Activated T-helper 1 cell treated with anti-CD3 and anti-CD28 coated beads, Interleukin-12 subunit alpha, Interleukin-12 subunit beta, Interleukin-2, Interleukin-4 antibody, amounts not matched to agents 30 ng/mL and 10 ng/mL and 1 ng/mL, durations not matched to agents 14 hours and 24 hours and 36 hours (primary cell): ENCODE data around the gene OR6S1. TPM values are rescaled to one million over a fixed set of nuclear protein-coding genes. Genes with fewer than 3 reads are reported as not detected.
"Not testable (repeated sequence)": the region's sequence is repeated elsewhere in the genome, so short reads cannot be mapped to it uniquely, and the experiment has no call there.

Experiments
- DNase-seq: peaks from one replicate; pipeline ENCODE4 v3.0.0; 2021; ENCODE audit warnings: low spot score
- H3K27ac Mint-ChIP-seq: one replicate; pipeline ENCODE4 v1.8.0; 2021; ENCODE audit warnings: mild to moderate bottlenecking, mixed read lengths
- H3K27me3 Mint-ChIP-seq: one replicate; pipeline ENCODE4 v1.8.0; 2022; ENCODE audit warnings: mild to moderate bottlenecking, moderate library complexity, mixed read lengths; ENCODE audit not compliant: insufficient read depth
- H3K36me3 Mint-ChIP-seq: one replicate; pipeline ENCODE4 v1.8.0; 2021; ENCODE audit warnings: low read depth, mixed read lengths
- H3K4me1 Mint-ChIP-seq: one replicate; pipeline ENCODE4 v1.8.0; 2021; ENCODE audit warnings: low read depth, mixed read lengths
- H3K4me3 Mint-ChIP-seq: one replicate; pipeline ENCODE4 v1.8.0; 2021; ENCODE audit warnings: mild to moderate bottlenecking, moderate library complexity, mixed read lengths
- H3K9me3 Mint-ChIP-seq: one replicate; pipeline ENCODE4 v1.8.0; 2021; ENCODE audit warnings: mixed read lengths
- intact Hi-C: fragments of 100-400 bp; cut with micrococcal nuclease; formaldehyde crosslinking; loops from one replicate; pipeline ENCODE4 v1.15.1; 2024
- total RNA-seq: library from RNA; stranded (reverse); gene quantifications from 2 replicates; pipeline ENCODE4 v1.2.3, GENCODE V29; 2022

Gene OR6S1
- total RNA-seq, 1 donor from 2014 or later: not detected

GRCh38 chr14:20681348-20682126, 40.0 kb upstream of the OR6S1 start:
- H3K27ac Mint-ChIP-seq: no peak overlapping the region
- intact Hi-C loops: loop anchor here (1.0 to 5.0 kb wide), 9 partner anchors 13 to 587 kb away; partner anchors contain the start of genes APEX1, CCNB1IP1, HNRNPC and OSGEP
- no peaks in the 10 kb centered on the region for H3K9me3 Mint-ChIP-seq
- no peak overlapping the region for H3K4me3 Mint-ChIP-seq
- H3K4me1 Mint-ChIP-seq: peaks cover 10% of the 10 kb centered on the region
- H3K27me3 Mint-ChIP-seq: no peaks in the 10 kb centered on the region
- no peaks in the 10 kb centered on the region for H3K36me3 Mint-ChIP-seq
- DNase-seq: peak; percentile 79

GRCh38 chr14:20680843-20681347, 39.4 kb upstream of the OR6S1 start:
- no peak overlapping the region for H3K4me3 Mint-ChIP-seq
- no peak for DNase-seq
- intact Hi-C loops: loop anchor here (1.0 to 5.0 kb wide), 6 partner anchors 13 to 588 kb away; partner anchors contain the start of genes APEX1, HNRNPC, OSGEP and TEP1
- no peak overlapping the region for H3K27ac Mint-ChIP-seq
- peaks cover 10% of the 10 kb centered on the region for H3K4me1 Mint-ChIP-seq
- H3K36me3 Mint-ChIP-seq: no peaks in the 10 kb centered on the region
- peaks cover 2% of the 10 kb centered on the region for H3K27me3 Mint-ChIP-seq
- H3K9me3 Mint-ChIP-seq: no peaks in the 10 kb centered on the region

GRCh38 chr14:20680363-20680762, 38.9 kb upstream of the OR6S1 start:
- H3K36me3 Mint-ChIP-seq: no peaks in the 10 kb centered on the region
- no peak overlapping the region for H3K4me3 Mint-ChIP-seq
- H3K9me3 Mint-ChIP-seq: no peaks in the 10 kb centered on the region
- no peak overlapping the region for H3K27ac Mint-ChIP-seq
- no peak for DNase-seq
- H3K27me3 Mint-ChIP-seq: peaks cover 2% of the 10 kb centered on the region
- intact Hi-C loops: loop anchor here (2.0 to 5.0 kb wide), 3 partner anchors 226 to 588 kb away; partner anchors contain the start of genes APEX1, HNRNPC, OSGEP and TMEM253
- peaks cover 14% of the 10 kb centered on the region for H3K4me1 Mint-ChIP-seq

- Mint-ChIP-seq H3K27ac (no peak overlapping the region), H3K27me3 (peaks cover 2% of the 10 kb centered on the region), H3K4me3 (no peak overlapping the region), H3K4me1 (peaks cover 10% of the 10 kb centered on the region), H3K9me3 (no peaks in the 10 kb centered on the region), H3K36me3 (no peaks in the 10 kb centered on the region)
- no peak for DNase-seq
- intact Hi-C loops: loop anchor here (2.0 to 5.0 kb wide), 3 partner anchors 225 to 589 kb away; partner anchors contain the start of genes APEX1, HNRNPC, OSGEP and TMEM253
Observed at GRCh38 chr14:20679907-20680306, 38.4 kb upstream of the OR6S1 start.

DNA sequence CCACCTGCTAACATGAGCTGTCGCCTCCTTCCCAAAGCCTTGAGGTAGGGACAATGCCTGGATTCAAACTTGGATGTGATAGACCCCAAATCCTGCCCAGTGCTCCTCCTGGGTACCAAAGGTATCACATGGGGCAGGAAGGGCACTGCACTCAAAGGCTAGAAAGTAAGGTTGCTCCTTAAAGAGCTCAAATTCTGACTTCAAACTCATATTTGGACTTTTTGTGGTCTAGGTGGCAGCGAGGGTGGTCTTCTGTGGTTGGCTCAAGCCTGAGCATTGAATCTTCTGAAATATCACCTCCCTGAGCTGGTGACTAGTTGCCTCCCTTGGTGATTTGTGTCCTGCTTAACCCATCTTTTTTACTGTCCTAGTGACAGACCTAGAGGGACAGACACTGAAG, 34.6 kb upstream of the OR6S1 start:
- Mint-ChIP-seq H3K27me3 (peaks cover 2% of the 10 kb centered on the region), H3K27ac (no peak overlapping the region), H3K36me3 (no peaks in the 10 kb centered on the region), H3K4me1 (peaks cover 9% of the 10 kb centered on the region), H3K9me3 (no peaks in the 10 kb centered on the region), H3K4me3 (no peak overlapping the region)
- no peak for DNase-seq
- intact Hi-C loops: no loop called here

DNA sequence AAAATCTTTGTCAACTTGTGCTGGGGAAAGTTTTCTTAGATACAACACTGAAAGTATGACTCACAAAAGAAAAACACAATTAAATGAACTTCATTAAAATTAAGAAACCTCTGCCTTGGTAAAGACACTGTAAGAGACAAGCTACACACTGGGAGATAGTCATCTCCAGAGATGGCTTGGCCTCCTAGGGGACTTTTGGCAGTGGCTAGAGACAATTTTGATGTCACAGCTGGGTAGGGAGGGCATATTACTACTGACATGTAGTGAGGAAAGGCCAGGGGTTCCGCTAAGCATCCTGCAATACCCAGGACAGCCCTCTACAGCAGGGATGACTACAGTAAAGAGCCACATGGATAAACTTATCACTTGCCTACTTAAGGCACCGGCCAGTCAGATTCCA, 34.2 kb upstream of the OR6S1 start:
- Mint-ChIP-seq H3K4me1 (peaks cover 9% of the 10 kb centered on the region), H3K4me3 (no peak overlapping the region), H3K27me3 (peaks cover 2% of the 10 kb centered on the region), H3K9me3 (no peaks in the 10 kb centered on the region), H3K27ac (no peak overlapping the region), H3K36me3 (no peaks in the 10 kb centered on the region)
- intact Hi-C loops: no loop called here
- no peak for DNase-seq

DNA sequence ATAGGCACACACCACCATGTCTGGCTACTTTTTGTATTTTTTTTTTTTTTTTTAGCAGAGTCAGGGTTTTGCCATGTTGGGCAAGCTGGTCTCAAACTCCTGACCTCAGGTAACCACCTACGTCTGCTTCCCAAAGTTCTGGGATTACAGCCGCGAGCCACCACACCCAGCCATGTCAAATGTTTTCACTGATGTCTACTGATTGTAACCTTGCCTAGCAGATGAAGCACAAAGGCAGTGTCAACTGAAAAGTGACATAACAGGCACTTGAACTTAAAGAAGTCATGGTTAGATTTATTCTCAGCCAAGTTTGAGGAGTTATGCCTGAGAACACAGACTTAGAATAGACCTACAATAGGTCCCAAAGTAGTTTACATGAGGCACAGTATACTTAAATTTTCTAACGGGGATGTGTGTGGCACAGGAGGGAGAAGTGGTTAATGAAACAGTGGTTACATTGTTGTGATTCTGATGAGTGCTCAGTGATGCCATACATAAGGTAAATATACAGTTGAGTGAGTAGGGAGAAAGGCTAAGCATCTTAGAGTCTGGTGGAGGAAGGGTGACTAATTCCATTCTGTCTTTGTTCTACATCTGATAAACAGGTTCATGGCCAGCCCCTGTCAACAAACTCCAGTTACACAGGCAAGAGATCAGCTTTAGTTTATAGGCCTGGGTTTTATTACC, 30.2 kb upstream of the OR6S1 start:
- H3K27ac Mint-ChIP-seq: no peak overlapping the region
- intact Hi-C loops: no loop called here
- peaks cover 5% of the 10 kb centered on the region for H3K9me3 Mint-ChIP-seq
- DNase-seq: no peak
- H3K4me1 Mint-ChIP-seq: peaks cover 27% of the 10 kb centered on the region
- H3K4me3 Mint-ChIP-seq: no peak overlapping the region
- peaks cover 2% of the 10 kb centered on the region for H3K27me3 Mint-ChIP-seq
- H3K36me3 Mint-ChIP-seq: peaks cover 4% of the 10 kb centered on the region

DNA sequence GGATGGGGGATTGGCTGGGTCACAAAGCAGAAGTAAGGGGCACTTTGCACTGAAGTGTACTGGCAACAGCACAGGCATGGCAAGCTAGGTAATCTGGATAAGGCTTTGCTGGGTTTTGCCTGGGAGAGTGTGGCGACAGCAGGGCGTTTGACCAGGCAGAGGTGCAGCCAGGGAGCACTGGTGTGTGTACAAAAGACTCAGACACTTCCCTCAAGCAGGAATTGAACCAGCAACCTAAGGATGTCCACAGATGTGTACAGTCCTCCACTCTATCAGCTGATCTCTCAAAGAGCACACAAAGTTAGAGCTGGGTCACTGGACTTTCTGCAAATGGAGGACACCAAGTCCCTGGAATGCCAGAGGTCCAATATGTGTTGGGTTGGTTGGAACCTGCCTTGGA, 27.5 kb upstream of the OR6S1 start:
- no peak overlapping the region for H3K4me3 Mint-ChIP-seq
- H3K36me3 Mint-ChIP-seq: peaks cover 4% of the 10 kb centered on the region
- peaks cover 5% of the 10 kb centered on the region for H3K9me3 Mint-ChIP-seq
- intact Hi-C loops: loop anchor here (1.0 kb wide), 1 partner anchor 12 kb away; no protein-coding TSS in a partner anchor
- no peak for DNase-seq
- peaks cover 22% of the 10 kb centered on the region for H3K4me1 Mint-ChIP-seq
- no peaks in the 10 kb centered on the region for H3K27me3 Mint-ChIP-seq
- no peak overlapping the region for H3K27ac Mint-ChIP-seq

DNA sequence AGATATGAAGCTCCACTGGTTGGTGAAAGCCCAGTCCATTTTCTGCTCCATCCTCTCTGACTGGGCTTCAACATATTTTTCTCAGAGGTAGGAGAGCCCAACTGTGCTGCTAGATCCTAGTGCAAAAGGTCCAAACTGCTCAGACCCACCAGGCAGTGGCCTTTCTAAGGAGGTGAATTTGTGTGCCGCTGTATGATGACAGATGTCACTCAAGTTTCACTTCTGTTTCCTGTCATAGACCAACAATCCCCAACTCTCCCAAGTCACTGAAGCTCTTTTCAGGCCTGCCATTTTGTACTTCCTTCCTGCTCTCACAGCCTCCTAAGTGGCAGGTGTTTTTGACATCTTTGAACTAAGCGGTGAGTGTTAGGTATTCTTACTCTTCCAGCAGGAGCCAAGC, 26.5 kb upstream of the OR6S1 start:
- Mint-ChIP-seq H3K9me3 (peaks cover 5% of the 10 kb centered on the region), H3K27ac (peak overlapping the region; percentile 65), H3K4me3 (peak overlapping the region; percentile 9), H3K4me1 (peaks cover 32% of the 10 kb centered on the region), H3K36me3 (peaks cover 4% of the 10 kb centered on the region), H3K27me3 (peaks cover 4% of the 10 kb centered on the region)
- intact Hi-C loops: loop anchor here (1.0 kb wide), 1 partner anchor 13 kb away; no protein-coding TSS in a partner anchor
- DNase-seq: no peak

DNA sequence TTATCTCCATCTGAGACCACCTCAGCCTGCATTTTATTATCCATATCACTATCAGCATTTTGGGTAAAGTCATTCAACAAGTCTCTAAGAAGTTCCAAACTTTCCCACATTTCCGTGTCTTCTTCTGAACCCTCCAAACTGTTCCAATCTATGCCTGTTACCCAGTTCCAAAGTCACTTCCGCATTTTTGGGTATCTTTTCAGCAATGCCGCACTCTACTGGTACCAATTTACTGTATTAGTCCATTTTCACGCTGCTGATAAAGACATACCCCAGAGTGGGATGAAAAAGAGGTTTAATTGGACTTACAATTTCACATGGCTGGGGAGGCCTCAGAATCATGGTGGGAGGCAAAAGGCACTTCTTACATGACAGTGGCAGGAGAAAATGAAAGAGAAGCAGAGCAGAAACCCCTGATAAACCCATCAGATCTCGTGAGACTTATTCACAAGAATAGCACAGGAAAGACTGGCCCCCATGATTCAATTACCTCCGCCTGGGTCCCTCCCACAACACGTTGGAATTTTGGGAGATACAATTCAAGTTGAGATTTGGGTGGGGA, 25.0 kb upstream of the OR6S1 start:
- H3K27ac Mint-ChIP-seq, intact Hi-C loops: not testable (repeated sequence)

GRCh38 chr14:20662968-20663732, 21.7 kb upstream of the OR6S1 start:
- Mint-ChIP-seq H3K36me3 (peaks cover 1% of the 10 kb centered on the region), H3K27ac (peak overlapping the region; percentile 28), H3K9me3 (peaks cover under 1% of the 10 kb centered on the region), H3K27me3 (peaks cover 11% of the 10 kb centered on the region), H3K4me3 (peak overlapping the region; percentile 82), H3K4me1 (peaks cover 38% of the 10 kb centered on the region)
- intact Hi-C loops: loop anchor here (1.0 to 5.0 kb wide), 6 partner anchors 10 to 1139 kb away; no protein-coding TSS in a partner anchor
- peak; percentile 69 for DNase-seq

More for the DNA sequence above, 25.0 kb upstream of the OR6S1 start:
- not testable (repeated sequence) for H3K9me3 Mint-ChIP-seq, H3K27me3 Mint-ChIP-seq, H3K4me3 Mint-ChIP-seq, H3K36me3 Mint-ChIP-seq, DNase-seq
- H3K4me1 Mint-ChIP-seq: peaks cover 42% of the 10 kb centered on the region

DNA sequence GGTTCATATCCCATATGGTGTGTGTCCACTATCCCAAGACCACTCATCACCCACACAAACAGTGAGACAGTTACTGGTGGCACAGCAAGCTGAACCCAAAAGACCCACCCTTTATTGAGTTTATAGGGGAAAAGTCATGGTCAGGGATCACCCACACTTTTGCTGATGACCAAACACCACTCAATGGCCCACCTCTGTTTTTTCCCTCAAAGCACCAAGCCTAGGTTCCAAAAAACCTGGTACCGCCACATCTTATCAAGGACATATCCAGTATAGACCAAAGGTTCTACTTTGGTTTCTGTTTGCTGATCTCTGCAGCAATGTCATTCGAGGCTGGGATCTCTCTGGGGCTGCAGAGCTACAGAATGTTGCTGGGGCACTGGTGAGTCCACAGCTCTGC, 19.7 kb upstream of the OR6S1 start:
- Mint-ChIP-seq H3K27me3 (peaks cover 24% of the 10 kb centered on the region), H3K4me1 (peaks cover 32% of the 10 kb centered on the region), H3K4me3 (no peak overlapping the region), H3K27ac (no peak overlapping the region), H3K36me3 (no peaks in the 10 kb centered on the region), H3K9me3 (no peaks in the 10 kb centered on the region)
- no peak for DNase-seq
- intact Hi-C loops: loop anchor here (5.0 kb wide), 1 partner anchor 1141 kb away; no protein-coding TSS in a partner anchor
